NB4 (cell line): ENCODE measurements around the gene SPSB1.

Experiments used
- POLR2A ChIP-seq: IDR thresholded peaks from 2 replicates; pipeline ENCODE4 v1.6.1; 2011; ENCODE audit warnings: mild to moderate bottlenecking; ENCODE audit not compliant: insufficient read length; ENCODE audit errors: extremely low read depth
- TF ChIP-seq, protein P1 (sequence below): IDR thresholded peaks from one replicate; pipeline ENCODE4 v1.5.1; 2012; ENCODE audit warnings: low read depth, low read length
- TF ChIP-seq, protein P2 (sequence below): IDR thresholded peaks from 2 replicates; pipeline ENCODE4 v1.6.1; 2011; ENCODE audit warnings: low read depth, low read length

DNA sequence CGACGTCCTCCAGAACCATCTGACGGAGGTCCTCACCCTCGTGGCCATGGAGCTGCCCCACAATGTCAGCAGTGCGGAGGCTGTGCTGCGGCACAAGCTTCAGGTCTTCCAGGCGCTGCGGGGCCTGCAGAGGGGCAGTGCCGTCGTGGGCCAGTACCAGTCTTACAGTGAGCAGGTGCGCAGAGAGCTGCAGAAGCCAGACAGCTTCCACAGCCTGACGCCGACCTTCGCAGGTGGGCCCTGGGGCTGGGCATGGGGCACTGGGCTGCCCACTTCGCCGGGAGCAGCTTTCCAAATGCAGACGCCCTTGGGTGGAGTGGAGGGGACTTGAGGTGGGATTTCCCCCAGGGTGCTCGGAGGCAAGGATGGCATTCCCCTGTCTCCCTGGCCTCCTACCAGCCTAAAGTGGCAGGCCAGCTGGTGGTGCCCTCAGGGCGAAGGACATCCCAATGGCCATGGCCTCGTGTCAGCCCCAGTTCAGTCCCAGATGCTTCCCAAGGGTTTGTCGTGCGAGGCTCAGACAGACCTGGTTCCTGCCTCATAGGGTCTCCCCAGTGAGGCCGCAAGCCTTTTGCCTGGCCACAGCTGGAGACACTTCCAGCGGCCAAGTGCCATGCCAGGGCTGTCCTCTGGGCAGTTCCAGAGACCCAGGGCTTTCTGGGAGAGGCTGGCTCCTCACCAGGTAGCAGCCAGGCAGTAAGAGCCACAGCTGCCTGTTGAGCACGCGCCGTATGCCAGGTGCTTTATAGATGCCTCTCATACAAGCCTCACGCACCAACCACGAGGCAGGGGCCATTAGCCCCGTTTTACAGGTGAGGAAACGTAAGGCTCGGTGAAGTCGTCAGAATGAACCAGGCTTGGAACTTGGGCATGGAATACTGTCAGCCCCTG is 30.4 kb upstream of the SPSB1 start:
- TF ChIP-seq, protein P1, sequence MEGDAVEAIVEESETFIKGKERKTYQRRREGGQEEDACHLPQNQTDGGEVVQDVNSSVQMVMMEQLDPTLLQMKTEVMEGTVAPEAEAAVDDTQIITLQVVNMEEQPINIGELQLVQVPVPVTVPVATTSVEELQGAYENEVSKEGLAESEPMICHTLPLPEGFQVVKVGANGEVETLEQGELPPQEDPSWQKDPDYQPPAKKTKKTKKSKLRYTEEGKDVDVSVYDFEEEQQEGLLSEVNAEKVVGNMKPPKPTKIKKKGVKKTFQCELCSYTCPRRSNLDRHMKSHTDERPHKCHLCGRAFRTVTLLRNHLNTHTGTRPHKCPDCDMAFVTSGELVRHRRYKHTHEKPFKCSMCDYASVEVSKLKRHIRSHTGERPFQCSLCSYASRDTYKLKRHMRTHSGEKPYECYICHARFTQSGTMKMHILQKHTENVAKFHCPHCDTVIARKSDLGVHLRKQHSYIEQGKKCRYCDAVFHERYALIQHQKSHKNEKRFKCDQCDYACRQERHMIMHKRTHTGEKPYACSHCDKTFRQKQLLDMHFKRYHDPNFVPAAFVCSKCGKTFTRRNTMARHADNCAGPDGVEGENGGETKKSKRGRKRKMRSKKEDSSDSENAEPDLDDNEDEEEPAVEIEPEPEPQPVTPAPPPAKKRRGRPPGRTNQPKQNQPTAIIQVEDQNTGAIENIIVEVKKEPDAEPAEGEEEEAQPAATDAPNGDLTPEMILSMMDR, result no peak
- no peak for TF ChIP-seq POLR2A
- TF ChIP-seq, protein P2, sequence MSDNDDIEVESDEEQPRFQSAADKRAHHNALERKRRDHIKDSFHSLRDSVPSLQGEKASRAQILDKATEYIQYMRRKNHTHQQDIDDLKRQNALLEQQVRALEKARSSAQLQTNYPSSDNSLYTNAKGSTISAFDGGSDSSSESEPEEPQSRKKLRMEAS, result no peak
